ENCODE measurements around the gene CRIP3. TPM values are rescaled to one million over a fixed set of nuclear protein-coding genes. Genes with fewer than 3 reads are reported as not detected.

The CRIP3 gene
- total and polyA plus RNA-seq, 2 of the 13 experiments (the other 11 are each of a cell fraction or from before 2014, with no cell fraction given): 6.3 to 9.3 TPM

DNA sequence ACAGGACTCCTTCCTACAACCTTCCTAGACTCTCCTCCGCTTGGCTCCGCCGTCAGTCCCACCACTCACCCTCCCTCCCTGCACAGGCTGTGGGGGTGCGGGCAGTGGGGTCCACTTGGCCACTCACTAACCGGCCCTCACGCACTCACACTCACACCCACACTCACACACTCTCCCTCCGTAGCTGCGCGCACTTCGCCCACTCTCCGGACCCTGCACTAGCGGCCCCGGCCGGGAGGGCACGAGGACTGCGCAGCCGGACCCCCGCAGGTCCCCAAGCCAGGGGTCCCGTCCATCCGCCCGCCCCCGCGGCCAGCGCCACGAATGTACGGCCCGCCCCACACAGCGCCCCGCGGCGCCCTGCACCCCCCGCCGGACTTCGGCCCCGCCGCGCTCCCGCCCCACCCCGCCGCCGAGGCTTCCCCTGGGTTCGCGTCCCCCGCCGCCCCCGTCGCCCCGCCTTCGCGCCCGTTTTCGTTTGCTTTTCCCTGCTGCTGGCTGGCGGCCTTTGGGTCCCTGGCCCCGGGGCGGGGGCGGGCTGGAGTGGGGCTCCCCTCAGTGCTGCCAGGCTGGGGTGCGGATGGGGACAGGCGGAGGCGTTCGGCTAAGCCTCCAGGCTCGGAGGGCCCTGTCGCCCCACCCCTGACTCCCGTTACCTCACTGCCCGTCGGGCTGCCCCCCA is 33.6 kb downstream of the CRIP3 start (continued):
- TF ChIP-seq ATF7 (IDR thresholded peaks at IDR 0.05) (no peak), ATF7 (CRISPR knock-in tag; IDR thresholded peaks at IDR 0.05) (peak; percentile 77; the same call in 1 of the 2 replicates), CBX2 (IDR thresholded peaks at IDR 0.05; ENCODE audit: low read depth, low read length) (no peak), CBX2 (CRISPR knock-in tag; IDR thresholded peaks at IDR 0.05; ENCODE audit: low read depth) (no peak; the same call in 1 of the 2 replicates), ZNF550 (CRISPR knock-in tag; IDR thresholded peaks at IDR 0.05; ENCODE audit: borderline replicate concordance) (no peak), ZNF841 (CRISPR knock-in tag; IDR thresholded peaks at IDR 0.05; ENCODE audit: borderline replicate concordance) (no peak), ZNF207 (IDR thresholded peaks at IDR 0.05; ENCODE audit: borderline replicate concordance) (no peak), ZNF720 (CRISPR knock-in tag; IDR thresholded peaks at IDR 0.05) (no peak), THYN1 (CRISPR knock-in tag; IDR thresholded peaks at IDR 0.05; ENCODE audit: borderline replicate concordance, low read depth) (no peak), FOXK1 (CRISPR knock-in tag; IDR thresholded peaks at IDR 0.05; ENCODE audit: borderline replicate concordance, low read depth) (peak; percentile 56; the same call in 1 of the 2 replicates), TSC22D2 (CRISPR knock-in tag; IDR thresholded peaks at IDR 0.05; ENCODE audit: borderline replicate concordance) (peak; percentile 9; the same call in 1 of the 2 replicates), ZNF124 (CRISPR knock-in tag; IDR thresholded peaks at IDR 0.05) (no peak), CHCHD3 (CRISPR knock-in tag; IDR thresholded peaks at IDR 0.05) (peak; percentile 53; the same call in 1 of the 2 replicates), SETDB1 (CRISPR knock-in tag; IDR thresholded peaks at IDR 0.05; ENCODE audit: borderline replicate concordance) (no peak), GATA4 (IDR thresholded peaks at IDR 0.05; ENCODE audit: borderline replicate concordance, low read depth) (no peak), HOXA5 (CRISPR knock-in tag; IDR thresholded peaks at IDR 0.05) (0 out of 2 replicates have a peak, but pooled peaks have one; percentile 17), ARNTL (CRISPR knock-in tag; IDR thresholded peaks at IDR 0.05) (peak; percentile 61), ZFY (CRISPR knock-in tag; IDR thresholded peaks at IDR 0.05) (peak; percentile 77), ATF5 (CRISPR knock-in tag; IDR thresholded peaks at IDR 0.05; ENCODE audit: low read depth) (peak; percentile 98), ZNF292 (CRISPR knock-in tag; IDR thresholded peaks at IDR 0.05; ENCODE audit: borderline replicate concordance, low read depth) (no peak), MXD4 (CRISPR knock-in tag; IDR thresholded peaks at IDR 0.05) (no peak)
- TF ChIP-seq, protein P1, sequence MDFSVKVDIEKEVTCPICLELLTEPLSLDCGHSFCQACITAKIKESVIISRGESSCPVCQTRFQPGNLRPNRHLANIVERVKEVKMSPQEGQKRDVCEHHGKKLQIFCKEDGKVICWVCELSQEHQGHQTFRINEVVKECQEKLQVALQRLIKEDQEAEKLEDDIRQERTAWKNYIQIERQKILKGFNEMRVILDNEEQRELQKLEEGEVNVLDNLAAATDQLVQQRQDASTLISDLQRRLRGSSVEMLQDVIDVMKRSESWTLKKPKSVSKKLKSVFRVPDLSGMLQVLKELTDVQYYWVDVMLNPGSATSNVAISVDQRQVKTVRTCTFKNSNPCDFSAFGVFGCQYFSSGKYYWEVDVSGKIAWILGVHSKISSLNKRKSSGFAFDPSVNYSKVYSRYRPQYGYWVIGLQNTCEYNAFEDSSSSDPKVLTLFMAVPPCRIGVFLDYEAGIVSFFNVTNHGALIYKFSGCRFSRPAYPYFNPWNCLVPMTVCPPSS (IDR thresholded peaks at IDR 0.05): no peak
- TF ChIP-seq, protein P2, sequence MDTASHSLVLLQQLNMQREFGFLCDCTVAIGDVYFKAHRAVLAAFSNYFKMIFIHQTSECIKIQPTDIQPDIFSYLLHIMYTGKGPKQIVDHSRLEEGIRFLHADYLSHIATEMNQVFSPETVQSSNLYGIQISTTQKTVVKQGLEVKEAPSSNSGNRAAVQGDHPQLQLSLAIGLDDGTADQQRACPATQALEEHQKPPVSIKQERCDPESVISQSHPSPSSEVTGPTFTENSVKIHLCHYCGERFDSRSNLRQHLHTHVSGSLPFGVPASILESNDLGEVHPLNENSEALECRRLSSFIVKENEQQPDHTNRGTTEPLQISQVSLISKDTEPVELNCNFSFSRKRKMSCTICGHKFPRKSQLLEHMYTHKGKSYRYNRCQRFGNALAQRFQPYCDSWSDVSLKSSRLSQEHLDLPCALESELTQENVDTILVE (CRISPR knock-in tag; IDR thresholded peaks at IDR 0.05): peak; percentile 39; the same call in 1 of the 2 replicates
- TF ChIP-seq, protein P3, sequence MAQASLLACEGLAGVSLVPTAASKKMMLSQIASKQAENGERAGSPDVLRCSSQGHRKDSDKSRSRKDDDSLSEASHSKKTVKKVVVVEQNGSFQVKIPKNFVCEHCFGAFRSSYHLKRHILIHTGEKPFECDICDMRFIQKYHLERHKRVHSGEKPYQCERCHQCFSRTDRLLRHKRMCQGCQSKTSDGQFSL (CRISPR knock-in tag; IDR thresholded peaks at IDR 0.05): peak; percentile 96
- TF ChIP-seq, protein P4, sequence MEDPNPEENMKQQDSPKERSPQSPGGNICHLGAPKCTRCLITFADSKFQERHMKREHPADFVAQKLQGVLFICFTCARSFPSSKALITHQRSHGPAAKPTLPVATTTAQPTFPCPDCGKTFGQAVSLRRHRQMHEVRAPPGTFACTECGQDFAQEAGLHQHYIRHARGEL (CRISPR knock-in tag; IDR thresholded peaks at IDR 0.05): 0 out of 2 replicates have a peak, but pooled peaks have one; percentile 32
